LNCAP (cell line): ENCODE data around the gene SERINC5.

Experiments used
- TF ChIP-seq, protein P1 (sequence below): fragments of 450-650 bp; IDR thresholded peaks from 2 replicates; pipeline ENCODE4 v1.5.1; 2017; ENCODE audit warnings: mild to moderate bottlenecking

Gene SERINC5

DNA sequence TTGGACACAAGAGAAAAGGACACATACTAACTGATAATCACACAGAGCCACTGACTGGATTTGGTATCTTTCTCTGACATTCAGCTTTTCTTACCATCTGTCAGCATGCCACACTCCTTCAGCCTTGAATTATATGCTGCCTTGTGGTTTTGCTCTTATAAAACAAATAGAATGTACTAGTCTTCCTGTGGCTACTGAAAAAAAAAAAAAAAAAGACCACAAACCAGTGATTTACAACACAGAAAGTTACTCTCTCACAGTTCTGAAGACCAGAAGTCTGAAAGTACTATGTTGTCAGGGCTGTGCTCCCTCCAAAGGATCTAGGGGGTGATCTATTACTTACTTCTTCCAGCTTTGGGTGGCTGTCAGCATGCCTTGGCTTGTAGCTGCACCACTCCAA is 138.4 kb downstream of the SERINC5 start:
- TF ChIP-seq, protein P1, sequence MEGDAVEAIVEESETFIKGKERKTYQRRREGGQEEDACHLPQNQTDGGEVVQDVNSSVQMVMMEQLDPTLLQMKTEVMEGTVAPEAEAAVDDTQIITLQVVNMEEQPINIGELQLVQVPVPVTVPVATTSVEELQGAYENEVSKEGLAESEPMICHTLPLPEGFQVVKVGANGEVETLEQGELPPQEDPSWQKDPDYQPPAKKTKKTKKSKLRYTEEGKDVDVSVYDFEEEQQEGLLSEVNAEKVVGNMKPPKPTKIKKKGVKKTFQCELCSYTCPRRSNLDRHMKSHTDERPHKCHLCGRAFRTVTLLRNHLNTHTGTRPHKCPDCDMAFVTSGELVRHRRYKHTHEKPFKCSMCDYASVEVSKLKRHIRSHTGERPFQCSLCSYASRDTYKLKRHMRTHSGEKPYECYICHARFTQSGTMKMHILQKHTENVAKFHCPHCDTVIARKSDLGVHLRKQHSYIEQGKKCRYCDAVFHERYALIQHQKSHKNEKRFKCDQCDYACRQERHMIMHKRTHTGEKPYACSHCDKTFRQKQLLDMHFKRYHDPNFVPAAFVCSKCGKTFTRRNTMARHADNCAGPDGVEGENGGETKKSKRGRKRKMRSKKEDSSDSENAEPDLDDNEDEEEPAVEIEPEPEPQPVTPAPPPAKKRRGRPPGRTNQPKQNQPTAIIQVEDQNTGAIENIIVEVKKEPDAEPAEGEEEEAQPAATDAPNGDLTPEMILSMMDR, result no peak

DNA sequence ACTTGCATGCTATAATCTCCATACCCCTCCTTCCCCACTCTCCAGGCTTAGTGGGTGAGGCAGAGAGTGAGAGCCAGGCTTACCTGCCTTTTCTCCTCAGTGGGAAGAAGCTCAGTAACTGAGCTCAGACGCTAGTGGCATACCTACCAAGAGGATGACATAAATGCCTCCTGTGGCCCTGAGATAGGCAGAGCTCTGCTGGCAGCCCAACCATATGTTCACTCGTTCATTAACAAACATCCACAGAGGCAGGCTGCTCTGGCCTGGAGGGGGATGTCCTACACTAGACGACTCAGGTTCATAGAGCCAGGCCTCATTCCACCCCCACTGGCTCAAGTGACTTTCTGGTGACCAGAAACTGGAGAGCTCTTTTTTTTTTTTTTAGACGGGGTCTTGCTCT is 139.4 kb downstream of the SERINC5 start:
- TF ChIP-seq, protein P1, result no peak

DNA sequence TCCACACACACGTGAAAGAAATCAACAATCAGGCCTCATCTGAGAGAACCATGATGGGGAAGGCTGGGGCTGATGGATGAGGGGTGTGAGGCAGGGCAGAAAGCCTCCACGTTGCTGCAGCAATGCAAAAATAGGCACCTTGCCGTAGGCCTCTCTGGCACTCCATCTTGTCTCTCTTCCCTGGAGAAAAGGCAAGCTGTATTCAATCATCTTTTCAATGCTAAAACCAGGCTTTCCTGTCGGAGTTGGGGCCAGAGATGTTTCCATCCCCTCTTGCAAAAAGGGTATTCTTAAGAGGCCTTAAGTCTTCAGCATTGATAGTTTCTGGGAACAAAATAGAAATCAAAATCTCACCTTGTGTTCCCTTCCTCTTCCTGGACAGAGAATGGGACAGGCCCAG is 139.8 kb downstream of the SERINC5 start:
- TF ChIP-seq, protein P1, result no peak

DNA sequence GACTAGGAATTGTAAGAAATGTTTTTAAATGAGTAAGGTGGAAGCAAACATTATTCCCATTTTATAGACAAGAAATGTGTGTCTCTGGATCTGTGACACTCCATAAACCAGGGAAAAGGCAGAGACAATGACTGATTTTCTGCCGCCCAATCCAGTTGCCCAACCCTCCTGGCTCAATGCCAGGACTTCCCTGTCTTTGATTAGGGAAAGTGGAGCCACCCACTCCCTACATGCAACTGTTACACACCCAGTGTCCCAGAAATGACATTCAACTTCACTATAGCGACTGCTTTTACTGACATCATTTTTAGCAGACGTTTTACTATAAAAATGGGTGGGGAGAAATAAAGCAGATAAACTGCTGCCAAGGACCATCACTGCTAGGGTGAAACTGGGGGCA is 141.0 kb downstream of the SERINC5 start:
- TF ChIP-seq, protein P1, result no peak

DNA sequence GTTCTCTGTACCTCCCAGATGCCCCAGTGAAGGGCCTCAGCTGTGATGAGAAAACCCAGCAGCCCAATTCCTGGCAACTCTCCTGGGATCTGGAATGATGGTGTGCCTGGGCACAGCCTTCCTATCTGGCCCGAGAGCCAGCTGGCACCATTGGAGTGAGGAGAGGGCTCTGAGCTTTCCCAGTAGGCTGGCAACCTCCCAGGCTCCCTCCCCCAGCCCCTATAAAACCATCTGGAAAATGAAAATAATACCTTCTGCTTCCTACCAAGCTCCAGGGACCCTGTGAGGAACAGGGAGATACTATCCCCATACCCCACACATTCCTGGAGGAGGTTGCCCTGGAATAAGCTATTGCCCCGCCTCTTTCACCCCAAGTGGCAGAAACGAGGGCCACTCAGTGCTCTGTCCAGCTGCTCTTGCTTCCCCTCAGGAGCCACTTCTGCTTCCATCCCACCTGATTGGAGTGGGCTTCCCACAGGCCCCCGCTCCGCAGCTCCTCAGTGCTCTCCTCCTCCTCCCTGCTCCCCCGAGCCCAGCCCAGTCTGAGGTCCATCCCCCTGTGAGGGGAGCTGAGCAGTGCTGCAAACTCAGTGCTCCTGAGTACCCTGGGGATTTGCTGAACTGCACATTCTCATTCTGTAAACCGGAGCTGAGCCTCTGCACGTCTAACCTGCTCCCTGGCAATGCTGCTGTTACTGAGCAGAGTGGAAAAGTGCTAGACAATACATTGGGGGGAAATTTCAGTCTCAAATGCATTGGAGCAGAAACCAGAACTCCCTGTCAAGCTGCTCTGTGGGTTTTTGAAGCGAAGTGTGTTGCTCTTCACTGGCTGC is 146.0 kb downstream of the SERINC5 start:
- TF ChIP-seq, protein P1, result no peak

DNA sequence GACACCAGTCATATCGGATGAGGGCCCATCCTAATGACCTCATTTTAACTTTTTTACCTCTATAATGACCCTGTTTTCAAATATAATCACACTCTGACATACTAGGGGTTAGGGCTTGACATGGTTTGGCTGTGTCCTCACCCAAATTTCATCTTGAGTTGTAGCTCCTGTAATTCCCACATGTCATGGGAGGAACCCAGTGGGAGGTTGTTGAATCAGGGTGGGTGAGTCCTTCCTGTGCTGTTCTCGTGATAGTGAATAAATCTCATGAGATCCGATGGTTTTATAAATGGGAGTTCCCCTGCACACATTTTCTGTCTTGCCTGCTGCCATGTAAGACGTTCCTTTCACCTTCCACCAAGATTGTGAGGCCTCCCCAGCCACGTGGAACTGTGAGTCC is 148.9 kb downstream of the SERINC5 start:
- TF ChIP-seq, protein P1, result no peak

DNA sequence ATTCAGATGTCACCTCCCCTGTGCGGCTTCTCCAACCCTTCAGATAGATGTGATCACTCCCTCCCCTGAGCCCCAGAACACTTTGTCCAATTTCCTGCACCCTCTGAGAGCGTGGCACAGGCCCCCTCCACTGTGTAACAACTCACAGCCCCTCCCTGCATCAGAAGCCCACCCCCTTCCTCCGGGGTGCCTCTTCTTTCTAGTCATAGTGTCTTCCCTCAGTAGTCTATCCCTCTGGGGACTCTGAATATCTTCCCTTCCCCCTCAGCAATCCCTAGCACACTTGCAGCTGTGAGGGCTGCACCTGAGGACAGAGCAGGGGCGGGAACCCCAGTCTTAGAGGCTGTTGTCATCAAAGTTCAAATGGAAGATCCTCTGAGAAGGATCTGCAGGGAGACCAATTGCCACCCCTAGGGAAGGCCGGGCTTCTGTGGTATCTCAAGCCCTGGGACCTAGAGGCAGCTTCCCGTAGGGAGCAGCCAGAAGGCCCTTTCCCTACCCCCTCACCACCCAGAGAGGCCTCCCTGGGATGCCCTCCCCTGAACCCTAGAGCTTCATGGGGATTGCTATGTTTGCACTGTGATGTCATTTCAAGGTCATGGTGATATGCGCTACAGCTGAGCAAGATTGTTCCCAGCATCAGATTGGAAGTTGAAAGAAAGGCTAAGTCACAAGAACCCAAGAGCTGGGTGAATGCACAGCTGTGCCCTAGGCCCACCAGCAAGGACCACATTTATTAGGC is 150.0 kb downstream of the SERINC5 start:
- TF ChIP-seq, protein P1, result no peak
